ENCODE results near the gene ABCA4. TPM values are rescaled to one million over a fixed set of nuclear protein-coding genes. Genes with fewer than 3 reads are reported as not detected.

Gene ABCA4
- total and polyA plus RNA-seq, 2 experiments from 2014 or later, result 0.20 to 3.7 TPM

- in situ Hi-C loops (cut with MboI), result no loop called here
- no peak overlapping the region for H3K27ac ChIP-seq
- H3K27me3 ChIP-seq (replicated peaks; ENCODE audit: insufficient read depth), result no peaks in the 10 kb centered on the region
- H3K9me3 ChIP-seq (ENCODE audit: low read depth), result no peaks in the 10 kb centered on the region
- no peaks in the 10 kb centered on the region for H4K20me1 ChIP-seq (ENCODE audit: insufficient read depth)
- H3K4me3 ChIP-seq, result no peak overlapping the region
- no peaks in the 10 kb centered on the region for H3K79me2 ChIP-seq (ENCODE audit: insufficient read depth)
- TF ChIP-seq EZH2phosphoT487 (IDR thresholded peaks at IDR 0.05; ENCODE audit: insufficient read depth, low read depth) (no peak), EZH2 (IDR thresholded peaks at IDR 0.05; ENCODE audit: insufficient read depth, poor library complexity, severe bottlenecking) (no peak)
- no peak overlapping the region for H3K4me2 ChIP-seq (ENCODE audit: unreplicated experiment)
- no peaks in the 10 kb centered on the region for H3K4me1 ChIP-seq (ENCODE audit: insufficient read depth)
- H3K36me3 ChIP-seq (ENCODE audit: low read depth), result no peaks in the 10 kb centered on the region
- H3F3A ChIP-seq (ENCODE audit: insufficient read depth), result no peaks in the 10 kb centered on the region
- H3K9ac ChIP-seq, result no peak overlapping the region
- DNase-seq, result no peak
- H2AFZ ChIP-seq, result no peak overlapping the region
- 55 to 63% methylated on average over 4 of the region's 4 CpGs for WGBS, 2 experiments (ENCODE audit: low coverage in 1 of 2, low lambda C conversion rate in 2 of 2, missing lambda C conversion rate in 2 of 2)
- no peaks in the 10 kb centered on the region for H3K9me2 ChIP-seq (ENCODE audit: insufficient read depth)
Measured at GRCh38 chr1:94110021-94110761, 10.8 kb downstream of the ABCA4 start.

GRCh38 chr1:94109478-94109877, 11.5 kb downstream of the ABCA4 start:
- DNase-seq, result no peak
- Histone ChIP-seq H3K4me3 (no peak overlapping the region), H3K9me3 (ENCODE audit: low read depth) (no peaks in the 10 kb centered on the region), H3K4me2 (ENCODE audit: unreplicated experiment) (no peak overlapping the region), H3K36me3 (ENCODE audit: low read depth) (no peaks in the 10 kb centered on the region), H3K79me2 (ENCODE audit: insufficient read depth) (no peaks in the 10 kb centered on the region), H3F3A (ENCODE audit: insufficient read depth) (no peaks in the 10 kb centered on the region), H3K9ac (no peak overlapping the region), H3K27me3 (replicated peaks; ENCODE audit: insufficient read depth) (no peaks in the 10 kb centered on the region), H4K20me1 (ENCODE audit: insufficient read depth) (no peaks in the 10 kb centered on the region), H2AFZ (no peak overlapping the region), H3K4me1 (ENCODE audit: insufficient read depth) (no peaks in the 10 kb centered on the region), H3K27ac (no peak overlapping the region), H3K9me2 (ENCODE audit: insufficient read depth) (no peaks in the 10 kb centered on the region)
- in situ Hi-C loops (cut with MboI), result no loop called here
- TF ChIP-seq EZH2 (IDR thresholded peaks at IDR 0.05; ENCODE audit: insufficient read depth, poor library complexity, severe bottlenecking) (no peak), EZH2phosphoT487 (IDR thresholded peaks at IDR 0.05; ENCODE audit: insufficient read depth, low read depth) (no peak)
- WGBS, 2 experiments (ENCODE audit: low coverage in 1 of 2, low lambda C conversion rate in 2 of 2, missing lambda C conversion rate in 2 of 2), result 51 to 57% methylated on average over 4 of the region's 4 CpGs

GRCh38 chr1:94107141-94107540, 13.8 kb downstream of the ABCA4 start:
- TF ChIP-seq EZH2phosphoT487 (IDR thresholded peaks at IDR 0.05; ENCODE audit: insufficient read depth, low read depth) (no peak), EZH2 (IDR thresholded peaks at IDR 0.05; ENCODE audit: insufficient read depth, poor library complexity, severe bottlenecking) (no peak)
- H2AFZ ChIP-seq, result no peak overlapping the region
- H3K79me2 ChIP-seq (ENCODE audit: insufficient read depth), result no peaks in the 10 kb centered on the region
- DNase-seq, result no peak
- H3K36me3 ChIP-seq (ENCODE audit: low read depth), result no peaks in the 10 kb centered on the region
- no peaks in the 10 kb centered on the region for H3K27me3 ChIP-seq (replicated peaks; ENCODE audit: insufficient read depth)
- H3K4me1 ChIP-seq (ENCODE audit: insufficient read depth), result no peaks in the 10 kb centered on the region
- no peaks in the 10 kb centered on the region for H3K9me2 ChIP-seq (ENCODE audit: insufficient read depth)
- H3K4me3 ChIP-seq, result no peak overlapping the region
- H4K20me1 ChIP-seq (ENCODE audit: insufficient read depth), result no peaks in the 10 kb centered on the region
- in situ Hi-C loops (cut with MboI), result no loop called here
- no peaks in the 10 kb centered on the region for H3F3A ChIP-seq (ENCODE audit: insufficient read depth)
- WGBS, 2 experiments (ENCODE audit: low coverage in 1 of 2, low lambda C conversion rate in 2 of 2, missing lambda C conversion rate in 2 of 2), result 79 to 81% methylated on average over 6 of the region's 6 CpGs
- H3K9ac ChIP-seq, result no peak overlapping the region
- no peak overlapping the region for H3K4me2 ChIP-seq (ENCODE audit: unreplicated experiment)
- no peaks in the 10 kb centered on the region for H3K9me3 ChIP-seq (ENCODE audit: low read depth)
- no peak overlapping the region for H3K27ac ChIP-seq

- no peak overlapping the region for H2AFZ ChIP-seq
- WGBS, 2 experiments (ENCODE audit: low coverage in 1 of 2, low lambda C conversion rate in 2 of 2, missing lambda C conversion rate in 2 of 2), result 85 to 87% methylated on average over 8 of the region's 8 CpGs
- no peaks in the 10 kb centered on the region for H3K9me2 ChIP-seq (ENCODE audit: insufficient read depth)
- H3K4me2 ChIP-seq (ENCODE audit: unreplicated experiment), result no peak overlapping the region
- no peaks in the 10 kb centered on the region for H3K4me1 ChIP-seq (ENCODE audit: insufficient read depth)
- H3K27me3 ChIP-seq (replicated peaks; ENCODE audit: insufficient read depth), result no peaks in the 10 kb centered on the region
- TF ChIP-seq EZH2phosphoT487 (IDR thresholded peaks at IDR 0.05; ENCODE audit: insufficient read depth, low read depth) (no peak), EZH2 (IDR thresholded peaks at IDR 0.05; ENCODE audit: insufficient read depth, poor library complexity, severe bottlenecking) (no peak)
- no peak overlapping the region for H3K9ac ChIP-seq
- peak; percentile 22 for DNase-seq
- H3K9me3 ChIP-seq (ENCODE audit: low read depth), result no peaks in the 10 kb centered on the region
- no peaks in the 10 kb centered on the region for H4K20me1 ChIP-seq (ENCODE audit: insufficient read depth)
- in situ Hi-C loops (cut with MboI), result no loop called here
- H3K79me2 ChIP-seq (ENCODE audit: insufficient read depth), result no peaks in the 10 kb centered on the region
- no peaks in the 10 kb centered on the region for H3K36me3 ChIP-seq (ENCODE audit: low read depth)
- H3F3A ChIP-seq (ENCODE audit: insufficient read depth), result no peaks in the 10 kb centered on the region
- H3K4me3 ChIP-seq, result no peak overlapping the region
- no peak overlapping the region for H3K27ac ChIP-seq
Measured at GRCh38 chr1:94106716-94107115, 14.2 kb downstream of the ABCA4 start.
